ENCODE results near the gene APCDD1.
"Not testable (repeated sequence)": the region's sequence is repeated elsewhere in the genome, so short reads cannot be mapped to it uniquely, and the experiment has no call there.

APCDD1 gene

GRCh38 chr18:10526561-10526949 is 72.1 kb downstream of the APCDD1 start:
- no peak for DNase-seq (ENCODE audit: low read depth)

GRCh38 chr18:10528439-10528838 is 74.0 kb downstream of the APCDD1 start:
- DNase-seq (ENCODE audit: low read depth) = no peak

DNA sequence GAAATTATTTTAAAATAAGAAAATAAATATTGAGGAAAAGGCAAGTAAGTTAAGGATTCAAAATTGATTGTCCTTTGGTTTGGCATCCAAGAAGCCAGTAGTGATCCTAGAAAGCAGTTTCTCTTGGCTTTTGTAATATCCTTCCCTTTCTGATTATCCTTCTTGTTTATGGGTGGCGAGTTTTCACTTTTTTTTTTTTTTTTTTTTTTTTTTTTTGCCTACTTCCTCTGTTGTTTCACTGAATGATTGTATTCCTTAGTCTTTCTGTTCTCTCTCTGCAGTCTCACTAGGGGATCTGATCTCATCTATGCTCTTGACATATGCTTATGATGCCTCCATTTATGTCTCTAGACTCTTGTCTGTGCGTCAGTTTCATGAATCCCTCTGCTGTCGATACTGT is 75.6 kb downstream of the APCDD1 start:
- DNase-seq (ENCODE audit: low read depth) = no peak

- no peak for DNase-seq (ENCODE audit: low read depth)
Measured at GRCh38 chr18:10530852-10531251, 76.4 kb downstream of the APCDD1 start.

DNA sequence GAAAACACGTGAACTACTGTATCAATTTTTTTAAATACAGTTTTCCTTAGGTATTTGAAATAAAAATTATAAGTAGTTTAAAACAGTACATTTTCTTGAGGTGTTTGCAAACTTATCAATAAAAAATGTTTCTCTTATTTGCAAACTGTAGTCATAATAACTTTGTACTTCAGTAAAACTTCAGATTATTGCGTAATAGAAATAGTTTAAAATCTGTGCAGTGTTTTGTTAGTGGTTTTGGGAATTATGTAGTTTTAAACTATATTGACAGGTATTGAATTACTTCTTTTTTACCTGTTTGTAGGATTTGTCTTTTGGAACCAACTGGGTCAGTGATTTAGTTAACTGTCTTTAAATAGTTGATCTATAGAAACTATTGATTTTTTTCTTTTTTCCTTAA is 78.7 kb downstream of the APCDD1 start:
- DNase-seq (ENCODE audit: low read depth) = no peak

DNA sequence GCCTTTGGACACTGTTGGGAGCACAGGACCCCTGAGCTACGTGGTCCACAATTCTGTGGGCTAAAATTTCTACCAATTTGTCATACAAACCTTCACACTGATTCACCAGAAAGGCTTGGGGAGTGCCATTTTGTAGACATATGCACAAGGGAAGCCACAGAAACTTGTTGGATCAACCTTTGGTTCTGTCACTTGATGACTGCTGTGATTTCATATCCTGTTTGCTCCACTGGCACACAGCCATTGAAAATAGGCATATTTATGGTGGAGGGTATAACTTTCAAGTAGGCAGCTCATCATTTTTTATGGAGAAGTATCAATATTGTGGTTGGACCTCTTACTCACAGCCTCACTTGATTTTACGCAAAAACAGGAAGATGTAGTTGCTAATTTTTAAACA is 81.8 kb downstream of the APCDD1 start:
- no peak for DNase-seq (ENCODE audit: low read depth)

GRCh38 chr18:10537765-10538164 is 83.3 kb downstream of the APCDD1 start:
- DNase-seq (ENCODE audit: low read depth) = no peak

- not testable (repeated sequence) for DNase-seq (ENCODE audit: low read depth)
Measured at GRCh38 chr18:10539124-10539523, 84.7 kb downstream of the APCDD1 start.
